IMR-90 (cell line): Measurements from ENCODE around the gene PTGER2.

Experiments
- CTCF ChIP-seq: conservative IDR thresholded peaks from 2 replicates; pipeline ENCODE4 v1.5.1; 2012; ENCODE audit warnings: mild to moderate bottlenecking, low read depth, low read length, improper control_type of control experiment
- POLR2A ChIP-seq: IDR thresholded peaks from 2 replicates; pipeline ENCODE4 v1.6.1; 2012; ENCODE audit warnings: mild to moderate bottlenecking, low read depth, low read length
- RCOR1 ChIP-seq: IDR thresholded peaks from 2 replicates; pipeline ENCODE4 v1.6.1; 2012; ENCODE audit warnings: mild to moderate bottlenecking, low read length, improper control_type of control experiment; ENCODE audit not compliant: insufficient replicate concordance
- RFX5 ChIP-seq: IDR thresholded peaks from 2 replicates; pipeline ENCODE4 v1.8.0; 2012; ENCODE audit warnings: low read depth, mild to moderate bottlenecking, low read length, moderate library complexity
- USF2 ChIP-seq: fragments of 150-350 bp; IDR thresholded peaks from 2 replicates; pipeline ENCODE4 v1.6.1; 2017; ENCODE audit warnings: mild to moderate bottlenecking, antibody characterized with exemption, low read length, low read depth

DNA sequence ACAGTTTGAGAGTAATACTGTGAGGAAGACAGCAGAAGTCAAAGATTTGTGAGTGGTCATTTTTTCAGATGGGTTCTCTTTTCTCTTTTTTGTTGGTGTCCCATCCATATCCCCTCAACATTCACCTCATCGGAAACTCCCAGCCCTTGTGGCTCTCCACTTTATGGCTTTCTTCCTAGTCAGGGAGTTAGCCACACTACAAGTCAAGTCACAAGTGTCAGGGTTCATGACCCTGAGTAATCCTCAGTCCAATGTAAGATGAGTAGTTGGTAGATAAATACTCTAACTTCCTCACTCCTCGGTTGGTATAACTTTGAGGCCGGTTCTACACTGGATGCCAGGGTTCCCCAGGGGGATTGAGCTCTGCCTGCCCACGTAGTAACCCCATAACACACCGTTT is 41.4 kb downstream of the PTGER2 start:
- no peak for TF ChIP-seq RCOR1
- TF ChIP-seq USF2: no peak
- TF ChIP-seq RFX5: no peak
- TF ChIP-seq CTCF: no peak
- no peak for TF ChIP-seq POLR2A
